ENCODE results near the gene SEPTIN8. TPM values are rescaled to one million over a fixed set of nuclear protein-coding genes. Genes with fewer than 3 reads are reported as not detected.

The SEPTIN8 gene
- total RNA-seq, 2 experiments from 2014 or later: 32.5 TPM

DNA sequence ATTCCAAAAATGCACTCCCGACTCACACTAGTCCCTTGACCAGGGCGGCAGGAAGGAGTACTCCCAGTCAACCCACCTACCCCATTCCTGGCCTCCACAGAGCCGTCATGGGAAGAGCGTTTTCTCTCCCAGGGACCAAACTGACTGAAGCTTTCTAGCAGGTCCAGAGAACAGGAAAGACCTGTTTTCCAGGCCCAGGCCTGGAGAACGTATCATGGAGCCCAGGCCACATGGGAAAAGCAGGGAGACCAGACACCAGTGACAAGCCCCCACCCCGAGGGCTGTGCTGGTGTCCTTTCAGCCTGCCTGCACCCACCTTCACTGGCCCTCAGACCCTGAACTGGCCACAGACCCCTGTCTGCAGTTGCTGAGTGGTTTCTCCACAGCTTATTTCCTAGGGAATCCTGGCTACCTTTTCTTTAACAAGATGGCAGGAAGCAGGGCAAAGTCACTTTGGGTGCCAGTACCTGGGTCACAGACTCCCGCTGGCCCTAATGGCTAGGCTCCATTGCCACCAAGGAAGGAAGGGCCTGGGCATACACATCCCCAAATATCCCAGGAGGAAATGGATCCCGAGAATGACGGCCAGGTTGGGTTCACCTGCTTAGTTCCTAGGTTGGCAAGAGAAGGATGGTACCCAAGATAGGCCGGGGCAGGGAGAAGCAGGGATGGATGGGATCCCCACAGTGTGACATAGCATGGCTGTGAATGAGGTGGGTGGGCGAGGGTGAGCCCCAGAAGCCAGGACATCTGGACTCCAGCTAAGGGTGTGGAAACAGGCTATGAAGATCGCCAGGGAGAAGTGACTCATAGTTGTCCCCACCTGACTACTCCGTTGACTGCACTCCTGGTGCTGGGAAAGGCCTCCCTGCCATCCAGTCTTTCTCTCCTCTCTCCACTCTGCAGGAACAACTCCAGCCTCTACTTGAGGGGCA, 17.7 kb downstream of the SEPTIN8 start:
- ChIA-PET CTCF (no interaction called here), POLR2A (no interaction called here)

DNA sequence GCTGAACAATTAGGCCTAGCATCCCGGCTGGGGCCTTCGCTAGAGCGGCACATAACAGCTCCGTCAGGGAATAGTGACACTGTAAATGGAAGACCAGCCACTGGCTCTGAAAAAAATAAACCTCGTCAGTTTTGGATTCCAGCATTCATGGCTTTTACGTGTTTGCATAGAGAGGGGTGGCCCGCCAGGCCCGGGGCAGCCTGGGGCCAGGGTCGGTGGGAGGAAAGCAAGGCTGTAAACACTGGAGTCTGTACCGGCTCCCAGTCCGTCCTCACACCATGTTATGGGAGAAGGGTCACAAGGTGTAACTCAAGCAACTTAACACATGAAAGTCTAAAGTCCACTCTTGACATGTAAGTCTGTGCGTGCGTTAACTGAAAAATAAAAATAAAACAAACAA, 18.6 kb downstream of the SEPTIN8 start:
- POLR2A ChIA-PET: no interaction called here
- CTCF ChIA-PET: no interaction called here

DNA sequence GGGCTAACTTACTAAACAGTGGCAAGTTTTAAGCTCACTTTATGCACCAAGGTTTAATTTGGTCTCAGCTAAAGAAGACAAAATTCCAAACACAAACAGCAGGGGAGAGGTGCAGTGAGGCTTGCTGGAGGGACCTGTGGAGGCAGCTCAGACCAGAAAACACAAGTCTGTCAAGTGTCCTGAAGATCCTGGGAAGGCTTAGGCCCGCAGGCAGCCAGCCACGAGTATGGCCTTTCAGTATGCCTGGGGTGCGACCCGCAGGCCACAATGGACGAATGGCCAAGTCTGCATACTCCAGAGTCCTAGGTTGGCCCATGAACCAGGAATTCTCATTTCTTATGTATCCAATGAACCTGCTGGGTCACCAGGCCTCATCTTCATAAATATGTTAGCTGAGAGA, 20.5 kb downstream of the SEPTIN8 start:
- ChIA-PET POLR2A (no interaction called here), CTCF (interaction anchor here (0.6 kb wide), 1 partner anchor 148 kb away, joined by 3 read pairs; no protein-coding TSS in a partner anchor)

DNA sequence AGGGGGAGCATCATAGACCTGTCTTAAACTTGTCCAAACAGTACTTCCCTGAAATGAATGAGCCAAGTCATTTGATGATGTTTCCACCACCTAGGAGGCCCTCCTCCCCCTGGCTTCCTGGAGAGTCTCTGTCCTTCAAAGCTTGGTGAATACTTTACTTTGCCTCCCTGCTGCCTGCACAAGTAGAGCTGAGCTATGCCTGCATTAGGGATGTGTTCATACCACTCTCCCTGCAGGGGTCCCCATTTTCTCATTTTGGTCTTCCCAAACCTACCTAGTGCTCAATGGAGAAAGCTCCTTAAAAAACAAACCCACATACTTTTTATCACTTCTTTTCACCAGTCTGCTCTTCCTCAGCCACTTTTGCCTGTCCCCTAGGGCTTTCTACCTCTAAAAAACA, 22.1 kb downstream of the SEPTIN8 start:
- POLR2A ChIA-PET: no interaction called here
- CTCF ChIA-PET: interaction anchor here (1.3 to 2.5 kb wide), 5 partner anchors 25 to 254 kb away, joined by 3 to 15 read pairs (median 4); no protein-coding TSS in a partner anchor

DNA sequence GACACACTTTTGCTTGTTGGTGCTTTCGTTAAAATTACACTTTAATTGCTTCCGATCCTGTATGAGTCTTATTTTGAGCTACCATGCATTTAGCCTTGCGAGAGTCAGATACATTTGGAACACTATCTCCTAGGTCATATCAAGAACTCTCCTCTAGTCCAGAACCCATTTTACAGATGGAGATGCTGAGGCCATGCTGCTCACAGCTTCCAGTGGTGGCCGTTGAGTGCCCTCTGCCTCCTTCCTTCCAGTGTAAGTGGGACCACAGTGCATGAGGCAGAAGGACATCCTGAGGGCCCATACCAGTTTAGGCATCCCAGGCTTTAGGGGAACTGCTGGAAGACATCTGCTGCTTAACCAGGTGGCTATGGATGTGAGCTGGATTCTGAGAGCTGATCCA, 22.9 kb downstream of the SEPTIN8 start:
- ChIA-PET CTCF (interaction anchor here (0.7 to 2.5 kb wide), 6 partner anchors 26 to 365 kb away, joined by 3 to 15 read pairs (median 4); no protein-coding TSS in a partner anchor), POLR2A (no interaction called here)

DNA sequence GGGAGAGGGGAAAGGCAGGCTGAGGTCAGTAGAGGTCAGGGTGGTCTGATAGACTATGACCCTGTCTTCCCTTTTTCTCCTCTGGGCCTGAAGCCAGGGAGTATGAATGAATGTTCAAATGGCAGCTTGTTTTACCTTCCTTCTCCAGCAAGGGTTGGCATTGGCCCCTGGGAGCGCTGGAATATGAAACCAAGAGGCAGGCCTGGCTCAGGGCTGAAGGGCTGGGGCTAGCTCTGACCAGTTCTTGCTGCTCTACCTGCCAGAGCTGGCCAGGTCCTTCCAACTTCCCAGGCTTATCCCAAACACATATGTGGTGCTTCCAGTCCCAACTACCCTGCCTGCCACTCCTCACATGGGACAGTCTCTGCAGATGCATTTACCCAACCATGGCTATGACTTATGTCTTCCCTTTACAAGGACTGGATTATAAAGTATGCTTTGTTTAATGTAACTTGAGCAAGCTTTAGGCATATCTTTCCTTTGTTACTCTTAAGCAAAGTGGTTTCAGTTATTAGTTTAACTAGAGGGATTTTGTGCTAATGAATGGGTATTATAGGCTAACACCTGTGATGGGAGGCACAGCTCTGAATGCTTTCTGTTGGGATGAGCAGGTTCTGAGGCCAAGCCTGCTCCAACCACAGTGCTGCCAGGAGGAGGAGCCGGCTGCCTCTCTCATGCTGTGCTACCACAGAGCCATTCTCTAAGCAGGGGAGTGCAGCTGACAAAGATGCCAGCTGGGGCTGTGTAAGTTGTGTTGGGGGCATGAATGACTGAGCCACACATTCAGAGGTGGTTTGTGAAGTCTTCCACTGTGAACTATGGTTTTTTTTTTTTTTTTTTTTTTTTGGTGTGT, 23.7 kb downstream of the SEPTIN8 start:
- ChIA-PET CTCF (interaction anchor here (0.7 to 2.5 kb wide), 5 partner anchors 67 to 640 kb away, joined by 3 to 15 read pairs (median 4); no protein-coding TSS in a partner anchor), POLR2A (no interaction called here)

DNA sequence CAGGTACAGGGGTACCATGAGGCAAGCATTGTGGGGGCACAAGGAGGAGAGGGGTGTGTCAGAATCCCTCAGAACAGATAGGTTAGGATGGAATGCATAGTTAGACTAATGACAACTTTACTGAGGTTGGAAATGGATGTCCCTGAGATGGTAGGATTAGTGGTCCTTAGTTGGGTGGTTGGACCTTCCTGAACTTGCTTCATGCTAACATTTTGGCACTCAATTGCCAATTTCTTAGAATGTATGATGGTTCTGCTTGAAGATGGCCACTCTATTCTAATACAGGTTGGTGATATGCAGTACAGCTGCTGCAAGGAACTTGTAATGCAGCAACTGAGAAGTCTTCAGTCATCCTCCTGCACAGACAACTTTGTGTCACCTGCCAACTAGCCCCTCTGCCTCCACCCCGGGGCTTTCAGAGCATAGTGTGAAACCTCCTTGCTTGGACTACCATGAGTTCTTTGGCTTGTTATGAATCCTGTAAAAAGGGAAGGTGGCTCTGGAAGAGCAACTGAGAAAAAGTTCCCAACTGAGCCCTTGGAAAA, 24.4 kb downstream of the SEPTIN8 start:
- ChIA-PET POLR2A (interaction anchor here (1.2 kb wide), 1 partner anchor 15 kb away, joined by 3 read pairs; the partner anchor contains the start of gene KIF3A), CTCF (interaction anchor here (2.5 to 3.1 kb wide), 3 partner anchors 9 to 68 kb away, joined by 6 to 15 read pairs (median 11); partner anchors contain the start of gene KIF3A)

DNA sequence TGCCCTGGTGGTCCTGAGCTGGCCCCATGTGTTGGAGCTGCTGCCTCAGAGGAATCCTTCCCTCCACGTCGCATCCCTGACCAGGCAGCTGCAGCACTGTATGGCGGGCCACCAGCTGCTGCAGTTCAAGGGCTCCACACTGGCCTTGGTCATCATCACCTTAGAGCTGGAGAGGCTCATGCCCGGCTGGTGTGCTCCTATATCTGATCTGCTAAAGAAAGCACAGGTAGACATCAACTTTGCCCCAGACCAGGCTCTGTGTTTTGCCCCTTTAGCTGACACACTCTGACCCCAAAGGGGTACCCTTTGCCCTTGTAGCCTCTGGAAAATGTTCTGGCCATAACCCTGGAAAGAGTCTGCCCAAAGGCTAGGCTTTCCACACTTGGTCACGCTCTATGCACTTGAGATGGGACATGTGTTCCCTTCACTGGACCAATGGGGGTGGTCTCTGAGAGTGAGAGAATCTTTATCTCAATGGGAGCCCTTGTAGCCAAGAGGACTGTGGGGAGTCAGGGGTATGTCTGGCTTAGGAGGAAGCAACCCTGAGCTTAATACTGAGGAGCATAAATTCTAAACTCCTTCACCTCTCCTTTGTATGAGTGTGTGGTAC, 25.0 kb downstream of the SEPTIN8 start:
- POLR2A ChIA-PET: interaction anchor here (0.6 to 1.2 kb wide), 2 partner anchors 14 to 1466 kb away, joined by 3 to 5 read pairs; partner anchors contain the start of gene KIF3A
- CTCF ChIA-PET: interaction anchor here (1.0 to 3.1 kb wide), 3 partner anchors 10 to 225 kb away, joined by 3 to 11 read pairs (median 6); partner anchors contain the start of gene KIF3A

DNA sequence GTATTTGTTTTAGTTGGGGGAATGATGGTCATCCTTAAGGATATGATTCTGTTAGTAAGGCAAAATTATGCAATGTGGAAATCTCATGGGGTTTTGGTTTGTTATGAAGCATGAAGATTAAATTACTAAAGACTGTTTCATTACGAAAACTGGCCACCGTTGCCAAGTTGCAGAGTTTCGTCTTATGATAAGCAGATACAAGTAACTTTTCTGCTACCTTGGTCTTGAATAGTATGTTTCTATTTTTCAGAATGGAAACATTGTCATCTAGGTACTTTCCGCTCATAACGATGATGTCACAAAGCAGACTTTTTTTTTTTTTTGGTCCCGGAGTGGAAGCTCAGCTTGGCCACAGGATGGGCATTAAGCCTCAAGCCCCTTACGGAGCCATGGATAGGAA, 25.6 kb downstream of the SEPTIN8 start:
- CTCF ChIA-PET: interaction anchor here (1.0 to 3.1 kb wide), 3 partner anchors 10 to 225 kb away, joined by 3 to 11 read pairs (median 6); partner anchors contain the start of gene KIF3A
- POLR2A ChIA-PET: interaction anchor here (0.6 to 1.2 kb wide), 2 partner anchors 14 to 1466 kb away, joined by 3 to 5 read pairs; partner anchors contain the start of gene KIF3A

DNA sequence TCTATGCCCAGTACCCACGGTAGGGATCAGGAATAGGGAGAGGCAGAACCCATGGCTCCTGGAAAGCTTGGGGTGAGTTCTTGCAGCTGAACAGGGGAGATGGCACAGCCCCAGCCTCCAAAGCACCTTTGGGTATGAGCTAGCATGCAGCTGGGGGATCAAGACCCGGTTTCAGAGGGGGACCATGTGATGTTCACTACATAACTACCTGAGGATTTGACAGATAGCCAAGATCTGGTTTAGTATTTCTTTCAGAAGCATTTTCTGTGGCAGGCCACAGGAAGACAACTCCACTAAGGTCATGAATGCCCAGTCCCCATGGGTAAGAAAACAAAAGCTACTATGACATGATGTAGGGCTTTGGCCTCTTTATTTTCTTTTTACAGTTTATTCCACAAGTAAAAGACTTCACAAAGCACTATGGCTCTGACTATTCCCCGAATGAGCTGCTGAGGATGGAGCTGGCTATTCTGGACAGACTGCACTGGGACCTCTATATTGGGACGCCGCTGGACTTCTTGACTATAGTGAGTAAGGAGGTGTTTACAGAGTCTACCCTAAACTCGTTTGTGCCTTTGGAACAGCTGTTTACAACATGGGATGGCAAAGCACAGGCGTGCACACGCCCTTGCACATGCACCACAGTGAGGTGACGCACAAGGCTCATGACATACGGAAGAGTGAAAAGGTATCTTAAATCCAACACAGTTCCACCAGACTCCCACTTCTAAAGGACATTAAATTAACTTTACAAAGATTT, 26.4 kb downstream of the SEPTIN8 start:
- POLR2A ChIA-PET: interaction anchor here (1.7 kb wide), 1 partner anchor 13 kb away, joined by 5 read pairs; the partner anchor contains the start of gene KIF3A
- CTCF ChIA-PET: interaction anchor here (2.5 to 3.1 kb wide), 2 partner anchors 11 to 14 kb away, joined by 6 to 11 read pairs; partner anchors contain the start of gene KIF3A

DNA sequence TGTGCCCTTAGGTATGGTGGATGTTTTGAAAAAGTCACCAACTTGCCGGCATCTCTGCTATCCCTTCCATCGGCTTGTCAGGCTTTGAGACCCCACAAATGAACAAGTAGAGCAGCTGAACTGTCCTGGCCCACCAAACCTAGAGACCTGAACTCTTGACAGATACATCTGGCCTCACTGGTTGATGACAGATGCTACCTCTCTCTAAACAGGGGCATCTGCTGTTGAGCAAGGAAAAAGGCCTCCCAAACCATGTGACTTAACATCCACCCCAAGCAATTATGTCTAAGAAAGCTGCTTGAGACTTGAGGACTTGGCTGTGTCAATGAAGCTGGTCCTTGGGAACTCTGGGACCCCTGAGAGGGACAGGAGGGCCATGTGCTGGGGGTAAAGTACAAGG, 27.5 kb downstream of the SEPTIN8 start:
- ChIA-PET POLR2A (interaction anchor here (0.6 to 1.7 kb wide), 2 partner anchors 12 to 1425 kb away, joined by 4 to 5 read pairs; partner anchors contain the start of gene KIF3A), CTCF (interaction anchor here (1.0 to 1.6 kb wide), 2 partner anchors 10 to 70 kb away, joined by 7 to 9 read pairs; no protein-coding TSS in a partner anchor)

DNA sequence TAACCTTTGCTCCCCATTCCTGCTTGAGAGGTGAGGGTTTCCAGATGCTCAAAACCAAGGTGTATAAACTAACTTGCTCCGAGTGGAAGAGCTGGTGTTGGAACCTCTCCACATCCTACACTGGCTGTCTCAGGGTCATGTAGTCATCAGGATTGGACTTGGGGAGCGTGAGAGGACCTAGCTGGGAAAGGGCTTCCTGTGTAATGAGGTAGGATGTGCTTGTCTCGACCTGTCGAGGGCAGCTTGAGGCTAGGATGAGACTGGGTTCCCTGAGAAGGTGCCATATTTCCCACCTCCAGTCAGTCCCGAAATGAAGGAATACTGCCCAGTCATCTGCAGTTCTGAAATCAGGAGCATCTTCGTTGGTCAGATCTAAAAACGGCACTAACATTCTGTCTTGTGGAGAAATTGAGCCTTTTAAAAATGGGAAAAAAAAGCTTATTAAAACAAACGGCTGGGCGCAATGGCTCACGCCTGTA, 28.5 kb downstream of the SEPTIN8 start:
- CTCF ChIA-PET: interaction anchor here (1.0 to 1.6 kb wide), 2 partner anchors 9 to 71 kb away, joined by 7 to 9 read pairs; no protein-coding TSS in a partner anchor
- POLR2A ChIA-PET: interaction anchor here (0.6 to 1.3 kb wide), 2 partner anchors 49 to 66 kb away, joined by 3 to 6 read pairs; no protein-coding TSS in a partner anchor

DNA sequence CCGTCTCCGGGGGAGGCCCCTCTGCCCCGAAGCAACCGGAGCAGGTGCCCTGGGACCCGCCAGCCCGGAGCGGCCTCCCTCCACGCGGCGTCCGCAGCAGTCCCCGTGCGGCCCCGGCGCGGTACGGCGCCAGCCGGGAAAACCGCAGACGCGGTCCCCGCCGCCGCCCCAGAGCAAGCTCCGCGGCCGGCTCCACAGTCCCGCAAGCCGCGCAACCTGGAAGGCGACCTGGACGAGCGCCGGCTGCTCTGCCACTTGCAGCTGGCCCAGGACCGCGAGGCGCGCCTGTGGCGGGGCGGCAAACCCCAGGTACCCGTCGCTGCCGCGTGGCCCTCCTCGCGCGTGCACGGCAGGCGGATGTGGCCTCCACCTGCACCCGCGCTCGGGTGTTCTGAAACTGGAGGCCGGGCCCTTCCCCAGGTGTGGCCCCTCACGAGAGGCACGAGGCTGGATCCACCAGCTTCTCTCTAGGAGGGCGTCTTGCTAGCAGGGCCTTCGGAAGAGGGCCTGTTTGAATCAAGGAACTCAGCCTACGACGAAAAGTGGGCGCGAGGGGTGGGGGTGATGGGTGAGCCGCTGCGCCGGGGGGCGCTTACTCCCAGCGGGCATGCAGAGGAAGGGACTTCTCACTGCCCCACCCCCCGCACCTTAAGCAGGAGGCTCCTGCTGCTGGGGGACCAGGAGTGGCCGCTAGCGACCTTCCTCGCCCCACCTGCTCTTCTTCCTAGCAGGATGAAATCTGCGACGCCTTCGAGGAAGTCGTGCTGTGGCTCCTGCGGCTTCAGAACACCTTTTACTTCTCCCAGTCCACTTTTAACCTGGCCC, 29.2 kb downstream of the SEPTIN8 start:
- CTCF ChIA-PET: interaction anchor here (0.6 to 1.6 kb wide), 8 partner anchors 9 to 83 kb away, joined by 3 to 7 read pairs (median 4); partner anchors contain the start of genes KIF3A and SHROOM1
- POLR2A ChIA-PET: interaction anchor here (0.8 to 2.0 kb wide), 4 partner anchors 11 to 66 kb away, joined by 3 to 23 read pairs (median 3); partner anchors contain the start of gene KIF3A

DNA sequence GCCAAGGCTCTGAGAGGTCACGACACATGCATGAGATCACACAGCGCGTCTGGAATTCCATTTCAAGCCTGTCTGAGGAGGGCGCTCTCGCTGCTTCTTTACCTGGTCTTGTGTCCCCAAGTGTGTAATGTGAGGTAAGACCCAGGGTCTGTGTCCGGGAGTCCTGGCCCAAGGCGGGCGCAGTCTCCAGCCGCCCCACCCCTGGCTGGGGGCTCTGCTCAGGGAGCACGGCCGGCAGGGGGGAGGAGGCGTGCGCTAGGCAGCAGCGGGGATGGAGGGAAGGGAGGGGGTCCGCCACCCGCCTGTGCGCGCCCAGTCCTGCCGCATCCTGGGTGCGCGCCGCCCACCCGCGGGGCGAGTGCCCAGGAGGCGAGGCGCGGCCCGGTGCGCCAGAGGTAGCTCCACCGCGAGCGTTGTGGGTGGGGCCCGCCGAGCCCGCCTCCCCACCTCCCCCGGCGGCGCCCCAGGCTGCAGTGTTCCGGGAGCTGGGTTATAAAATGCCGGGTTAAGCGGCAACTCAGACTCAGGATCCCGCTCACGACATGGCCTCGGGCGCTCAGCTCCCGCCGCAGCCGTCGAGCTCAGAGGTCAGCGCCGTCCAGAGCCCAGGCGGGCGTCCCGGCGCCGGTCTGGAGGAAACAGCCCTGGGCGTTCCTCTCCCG, 30.0 kb downstream of the SEPTIN8 start, which contains the start of gene CCNI2:
Gene CCNI2, plus strand, starts transcription at position 473 of the 662 bp plus-strand sequence. Its CDS starts 70 bp downstream, at position 543.
- CTCF ChIA-PET: interaction anchor here (0.6 to 1.6 kb wide), 7 partner anchors 8 to 84 kb away, joined by 3 to 7 read pairs (median 4); partner anchors contain the start of genes KIF3A and SHROOM1
- POLR2A ChIA-PET: interaction anchor here (0.8 to 2.0 kb wide), 4 partner anchors 10 to 67 kb away, joined by 3 to 23 read pairs (median 3); partner anchors contain the start of gene KIF3A

DNA sequence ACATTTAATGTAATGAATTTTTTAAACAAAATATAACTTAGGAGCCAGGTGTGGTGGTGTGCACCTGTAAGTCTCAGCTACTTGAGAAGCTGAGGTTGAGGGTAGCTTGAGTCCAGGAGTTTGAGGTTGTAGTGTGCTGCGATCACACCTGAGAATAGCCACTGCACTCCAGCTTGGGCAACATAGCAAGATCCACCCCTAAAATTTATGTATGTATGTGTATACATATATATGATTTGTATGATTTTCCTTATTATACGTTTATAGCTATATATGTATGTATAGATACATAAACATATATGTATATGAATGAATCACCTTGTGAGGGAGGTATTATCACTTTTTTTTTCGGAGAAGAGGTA, 30.5 kb downstream of the SEPTIN8 start:
- CTCF ChIA-PET: interaction anchor here (1.3 to 1.6 kb wide), 4 partner anchors 17 to 84 kb away, joined by 3 to 6 read pairs (median 4); partner anchors contain the start of gene SHROOM1

More for the DNA sequence above, 30.5 kb downstream of the SEPTIN8 start:
- POLR2A ChIA-PET: interaction anchor here (2.0 kb wide), 1 partner anchor 9 kb away, joined by 23 read pairs; the partner anchor contains the start of gene KIF3A
